Measurements from ENCODE around the gene PHAF1. TPM values are rescaled to one million over a fixed set of nuclear protein-coding genes. Genes with fewer than 3 reads are reported as not detected.

Gene PHAF1
- total and polyA plus RNA-seq, 9 of the 15 experiments (the other 6 are each of a cell fraction or from before 2014, with no cell fraction given): 5.1 to 25.4 (median 13.8) TPM

DNA sequence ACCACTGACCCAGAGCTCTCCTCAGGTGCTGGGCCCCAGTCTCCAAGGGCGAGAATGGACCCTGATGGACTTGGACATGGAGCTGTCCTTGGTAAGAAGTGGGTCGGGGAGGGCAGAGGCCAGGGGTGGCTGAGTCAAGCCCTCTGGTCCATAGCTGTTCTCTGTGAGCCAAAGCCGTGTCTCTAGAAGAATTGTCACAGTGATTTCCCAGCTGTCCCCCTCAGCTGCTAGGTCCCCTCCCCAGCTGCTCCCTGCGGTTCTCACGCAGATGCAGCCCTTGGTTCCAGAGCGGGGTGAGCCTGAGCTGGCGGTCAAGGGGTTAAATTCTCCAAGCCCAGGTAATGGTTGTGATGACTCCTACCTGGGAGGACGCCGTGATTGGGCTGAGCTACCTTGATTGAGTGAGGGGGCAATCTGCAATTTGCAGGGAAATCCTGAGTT lies 59.3 kb downstream of the PHAF1 start (continued):
- TF ChIP-seq JUN (IDR thresholded peaks at IDR 0.05; ENCODE audit: borderline replicate concordance, low read depth, low read length): no peak
- 0 out of 2 replicates have a peak, but pooled peaks have one; percentile 33 for TF ChIP-seq JUN (CRISPR knock-in tag; IDR thresholded peaks at IDR 0.05; ENCODE audit: borderline replicate concordance)

DNA sequence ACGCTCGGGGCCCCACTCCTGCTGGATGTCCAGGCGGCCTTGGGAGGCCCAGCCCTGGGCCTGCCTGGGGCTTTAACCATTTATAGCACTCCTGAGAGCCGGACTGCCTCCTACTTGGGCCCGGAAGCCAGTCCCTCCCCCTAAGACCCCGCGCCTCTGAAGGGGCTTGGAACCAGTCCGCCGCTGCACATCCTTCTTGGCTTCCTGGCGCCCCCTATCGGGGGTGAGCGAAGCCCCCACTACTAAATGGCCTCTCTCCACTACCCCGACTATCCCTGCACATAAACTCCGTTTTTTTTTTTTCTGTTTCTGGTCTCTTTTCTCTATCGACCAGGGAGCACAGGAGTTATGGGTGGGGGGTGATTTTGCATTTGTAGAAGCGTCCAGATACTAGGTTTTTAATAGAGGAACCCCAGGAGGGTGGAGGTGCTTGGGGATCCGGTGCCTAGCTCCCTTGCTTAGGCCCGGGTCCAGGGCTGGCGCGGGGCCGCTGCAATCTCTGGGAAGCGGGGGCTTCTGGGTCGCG lies 60.0 kb downstream of the PHAF1 start:
- Histone ChIP-seq H3K4me1 (replicated peaks in 1 of 2; ENCODE audit: control insufficient read depth in 2 of 2, insufficient read depth in 2 of 2, low read length in 2 of 2) (peaks cover 24 to 67% of the 10 kb centered on the region in 2 experiments; a peak in 4 of 5 replicates), H3K9ac (ENCODE audit: insufficient read depth in 1 of 2, low read depth in 2 of 2, low read length in 2 of 2) (peak overlapping the region; percentile 69 to 79; a peak in 3 of 4 replicates), H3K4me3 (peak overlapping the region; percentile 36), H3K9me1 (ENCODE audit: control insufficient read depth, insufficient read depth, low read length) (no peaks in the 10 kb centered on the region), H2AFZ (ENCODE audit: low read depth, low read length) (peak overlapping the region; percentile 82), H3K9me3 (replicated peaks; ENCODE audit: control insufficient read depth, insufficient read depth, low read depth, low read length) (no peaks in the 10 kb centered on the region), H4K20me1 (replicated peaks; ENCODE audit: control insufficient read depth, insufficient read depth, low read length) (no peaks in the 10 kb centered on the region), H3K27ac (ENCODE audit: extremely low read depth, low read depth, low read length) (peak overlapping the region; percentile 67), H3K36me3 (ENCODE audit: control insufficient read depth, insufficient read depth, low read length) (peaks cover 8% of the 10 kb centered on the region; the same call in 2 of the 3 replicates), H3K4me2 (ENCODE audit: insufficient read depth, low read length) (peak overlapping the region; percentile 92), H3K27me3 (ENCODE audit: control insufficient read depth in 2 of 2, insufficient read depth in 2 of 2, low read length in 2 of 2) (no peaks in the 10 kb centered on the region), H3K79me2 (ENCODE audit: control insufficient read depth, insufficient read depth, low read length) (no peaks in the 10 kb centered on the region)
- in situ Hi-C loops (cut with MboI) (loop anchor here (25.0 kb wide), 1 partner anchor 207 kb away; the partner anchor contains the start of gene CES3), intact Hi-C loops (cut with micrococcal nuclease) (no loop called here)
- FAIRE-seq (peak; percentile 72), DNase-seq (ENCODE audit: extremely low read depth in 1 of 4, low spot score in 3 of 4) (peak; percentile 42 to 76 (median 55)), ATAC-seq (peak; percentile 70)
- ChIA-PET POLR2A (interaction anchor here (0.5 to 1.2 kb wide), 5 partner anchors 9 to 340 kb away, joined by 3 to 5 read pairs (median 4); partner anchors contain the start of gene NAE1), CTCF (ENCODE audit: low intra/inter-chr PET ratio) (no interaction called here)
- 10% methylated on average over 22 of the region's 24 CpGs for WGBS (ENCODE audit: insufficient coverage, low coverage, missing lambda C conversion rate)
- no TSS peak for BruUV-seq (replicated peaks)
- TF ChIP-seq ESRRA (IDR thresholded peaks at IDR 0.05; ENCODE audit: borderline replicate concordance, low read depth): no peak
- TF ChIP-seq, protein P1, sequence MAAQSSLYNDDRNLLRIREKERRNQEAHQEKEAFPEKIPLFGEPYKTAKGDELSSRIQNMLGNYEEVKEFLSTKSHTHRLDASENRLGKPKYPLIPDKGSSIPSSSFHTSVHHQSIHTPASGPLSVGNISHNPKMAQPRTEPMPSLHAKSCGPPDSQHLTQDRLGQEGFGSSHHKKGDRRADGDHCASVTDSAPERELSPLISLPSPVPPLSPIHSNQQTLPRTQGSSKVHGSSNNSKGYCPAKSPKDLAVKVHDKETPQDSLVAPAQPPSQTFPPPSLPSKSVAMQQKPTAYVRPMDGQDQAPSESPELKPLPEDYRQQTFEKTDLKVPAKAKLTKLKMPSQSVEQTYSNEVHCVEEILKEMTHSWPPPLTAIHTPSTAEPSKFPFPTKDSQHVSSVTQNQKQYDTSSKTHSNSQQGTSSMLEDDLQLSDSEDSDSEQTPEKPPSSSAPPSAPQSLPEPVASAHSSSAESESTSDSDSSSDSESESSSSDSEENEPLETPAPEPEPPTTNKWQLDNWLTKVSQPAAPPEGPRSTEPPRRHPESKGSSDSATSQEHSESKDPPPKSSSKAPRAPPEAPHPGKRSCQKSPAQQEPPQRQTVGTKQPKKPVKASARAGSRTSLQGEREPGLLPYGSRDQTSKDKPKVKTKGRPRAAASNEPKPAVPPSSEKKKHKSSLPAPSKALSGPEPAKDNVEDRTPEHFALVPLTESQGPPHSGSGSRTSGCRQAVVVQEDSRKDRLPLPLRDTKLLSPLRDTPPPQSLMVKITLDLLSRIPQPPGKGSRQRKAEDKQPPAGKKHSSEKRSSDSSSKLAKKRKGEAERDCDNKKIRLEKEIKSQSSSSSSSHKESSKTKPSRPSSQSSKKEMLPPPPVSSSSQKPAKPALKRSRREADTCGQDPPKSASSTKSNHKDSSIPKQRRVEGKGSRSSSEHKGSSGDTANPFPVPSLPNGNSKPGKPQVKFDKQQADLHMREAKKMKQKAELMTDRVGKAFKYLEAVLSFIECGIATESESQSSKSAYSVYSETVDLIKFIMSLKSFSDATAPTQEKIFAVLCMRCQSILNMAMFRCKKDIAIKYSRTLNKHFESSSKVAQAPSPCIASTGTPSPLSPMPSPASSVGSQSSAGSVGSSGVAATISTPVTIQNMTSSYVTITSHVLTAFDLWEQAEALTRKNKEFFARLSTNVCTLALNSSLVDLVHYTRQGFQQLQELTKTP (IDR thresholded peaks at IDR 0.05; ENCODE audit: low read depth in 1 of 2, partially characterized antibody in 2 of 2): peak in 1 of 2 experiments; percentile 27
- TF ChIP-seq E2F3 (CRISPR knock-in tag; IDR thresholded peaks at IDR 0.05): no peak

Data from K562 (cell line).